Testis (tissue), 3 donors: Measurements from ENCODE around the gene BACE1-AS. TPM values are rescaled to one million over a fixed set of nuclear protein-coding genes. Genes with fewer than 3 reads are reported as not detected.

Source experiments
- DNase-seq: peaks from one replicate; pipeline ENCODE4 v3.0.0-alpha.2; 2019
- H3K27ac ChIP-seq, 2 donors: fragments of 200-600 bp; sonication (generic); one replicate each; pipeline ENCODE4 v1.5.1; 2019
- H3K27me3 ChIP-seq: fragments of 200-600 bp; sonication (generic); one replicate; pipeline ENCODE4 v1.5.1; 2019
- H3K36me3 ChIP-seq: fragments of 200-600 bp; sonication (generic); one replicate; pipeline ENCODE4 v1.5.1; 2017; ENCODE audit warnings: low read depth; ENCODE audit errors: missing control alignments
- H3K4me1 ChIP-seq: fragments of 200-600 bp; sonication (generic); one replicate; pipeline ENCODE4 v1.5.1; 2019
- H3K4me3 ChIP-seq, 2 donors: fragments of 200-600 bp; sonication (generic); one replicate each; pipeline ENCODE4 v1.5.1; 2017 to 2019
- H3K9me3 ChIP-seq: fragments of 200-600 bp; sonication (generic); one replicate; pipeline ENCODE4 v1.5.1; 2017
- POLR2A ChIP-seq: fragments of 450-650 bp; IDR thresholded peaks from one replicate; pipeline ENCODE4 v1.6.1; 2017; ENCODE audit warnings: antibody characterized with exemption, mild to moderate bottlenecking, moderate library complexity
- WGBS, 2 donors: methylation state at CpG; one replicate each; pipeline ENCODE4 v1.1.5; 2018; 5-methylcytosine and 5-hydroxymethylcytosine counted together
- intact Hi-C: fragments of 100-400 bp; cut with DNase I; formaldehyde crosslinking; loops from one replicate; pipeline ENCODE4 v1.15.1; 2023; ENCODE audit warnings: low total_unique reads
- polyA plus RNA-seq: library from polyadenylated mRNA; stranded (reverse); fragments of 350-450 nt; fragmentation: Illumina TruSeq; extraction: RNeasy Lipid Tissue Mini Kit (QIAGEN cat#74804); gene quantifications from one replicate; pipeline ENCODE4 v1.2.3, GENCODE V29; 2014; ENCODE audit warnings: low read depth, low replicate concordance; ENCODE audit not compliant: insufficient read depth
- total RNA-seq, 2 donors: library from RNA; depleted of rRNA; stranded (reverse); fragments of >200 nt; gene quantifications; one replicate each; pipeline ENCODE4 v1.2.3, GENCODE V29; 2016
- TF ChIP-seq, protein P1 (sequence below), 3 experiments: fragments of 450-650 bp in 2 of 3; fragments of 200-600 bp in 1 of 3; sonication (generic) in 1 of 3; IDR thresholded peaks; one replicate each; pipeline ENCODE4 v1.5.1; 2016 to 2019; ENCODE audit warnings: antibody characterized with exemption in 3 of 3, mild to moderate bottlenecking in 2 of 3, moderate library complexity in 1 of 3

BACE1-AS gene
- total and polyA plus RNA-seq, 3 donors from 2014 or later: 11.2 to 17.9 (median 13.8) TPM

- intact Hi-C loops: no loop called here
- Histone ChIP-seq H3K4me3 (no peak overlapping the region), H3K9me3 (no peaks in the 10 kb centered on the region), H3K27ac (no peak overlapping the region), H3K27me3 (no peaks in the 10 kb centered on the region), H3K4me1 (peaks cover 20% of the 10 kb centered on the region), H3K36me3 (no peaks in the 10 kb centered on the region)
- TF ChIP-seq POLR2A: no peak
- TF ChIP-seq, protein P1, sequence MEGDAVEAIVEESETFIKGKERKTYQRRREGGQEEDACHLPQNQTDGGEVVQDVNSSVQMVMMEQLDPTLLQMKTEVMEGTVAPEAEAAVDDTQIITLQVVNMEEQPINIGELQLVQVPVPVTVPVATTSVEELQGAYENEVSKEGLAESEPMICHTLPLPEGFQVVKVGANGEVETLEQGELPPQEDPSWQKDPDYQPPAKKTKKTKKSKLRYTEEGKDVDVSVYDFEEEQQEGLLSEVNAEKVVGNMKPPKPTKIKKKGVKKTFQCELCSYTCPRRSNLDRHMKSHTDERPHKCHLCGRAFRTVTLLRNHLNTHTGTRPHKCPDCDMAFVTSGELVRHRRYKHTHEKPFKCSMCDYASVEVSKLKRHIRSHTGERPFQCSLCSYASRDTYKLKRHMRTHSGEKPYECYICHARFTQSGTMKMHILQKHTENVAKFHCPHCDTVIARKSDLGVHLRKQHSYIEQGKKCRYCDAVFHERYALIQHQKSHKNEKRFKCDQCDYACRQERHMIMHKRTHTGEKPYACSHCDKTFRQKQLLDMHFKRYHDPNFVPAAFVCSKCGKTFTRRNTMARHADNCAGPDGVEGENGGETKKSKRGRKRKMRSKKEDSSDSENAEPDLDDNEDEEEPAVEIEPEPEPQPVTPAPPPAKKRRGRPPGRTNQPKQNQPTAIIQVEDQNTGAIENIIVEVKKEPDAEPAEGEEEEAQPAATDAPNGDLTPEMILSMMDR (IDR thresholded peaks at IDR 0.05): no peak
- 78 to 93% methylated on average over 6 of the region's 6 CpGs for WGBS, 2 donors
- no peak for DNase-seq
Observed at GRCh38 chr11:117296881-117297280, 5.7 kb downstream of the BACE1-AS start.

GRCh38 chr11:117298195-117298594, 7.0 kb downstream of the BACE1-AS start:
- intact Hi-C loops: no loop called here
- Histone ChIP-seq H3K27me3 (no peaks in the 10 kb centered on the region), H3K4me3 (no peak overlapping the region), H3K36me3 (no peaks in the 10 kb centered on the region), H3K27ac (no peak overlapping the region), H3K9me3 (no peaks in the 10 kb centered on the region), H3K4me1 (peaks cover 20% of the 10 kb centered on the region)
- TF ChIP-seq POLR2A: no peak
- TF ChIP-seq, protein P1 (IDR thresholded peaks at IDR 0.05): no peak
- DNase-seq: no peak
- 93 to 94% methylated on average over 8 of the region's 8 CpGs for WGBS, 2 donors

- H3K27me3 ChIP-seq: no peaks in the 10 kb centered on the region
- WGBS, 2 donors: 44 to 51% methylated on average over 12 of the region's 12 CpGs
- no peaks in the 10 kb centered on the region for H3K9me3 ChIP-seq
- no peaks in the 10 kb centered on the region for H3K36me3 ChIP-seq
- no peak overlapping the region for H3K27ac ChIP-seq
- intact Hi-C loops: no loop called here
- H3K4me3 ChIP-seq: no peak overlapping the region
- no peak for DNase-seq
- TF ChIP-seq POLR2A: no peak
- TF ChIP-seq, protein P1 (IDR thresholded peaks at IDR 0.05): no peak
- H3K4me1 ChIP-seq: peaks cover 20% of the 10 kb centered on the region
Observed at GRCh38 chr11:117299351-117300282, 8.5 kb downstream of the BACE1-AS start.

- no peak overlapping the region for H3K4me3 ChIP-seq
- intact Hi-C loops: no loop called here
- WGBS, 2 donors: 36 to 44% methylated on average over 11 to 17 of the region's 17 CpGs
- H3K36me3 ChIP-seq: no peaks in the 10 kb centered on the region
- no peaks in the 10 kb centered on the region for H3K27me3 ChIP-seq
- peak; percentile 44 for DNase-seq
- no peak for TF ChIP-seq POLR2A
- TF ChIP-seq, protein P1 (IDR thresholded peaks at IDR 0.05): no peak
- H3K9me3 ChIP-seq: no peaks in the 10 kb centered on the region
- peaks cover 20% of the 10 kb centered on the region for H3K4me1 ChIP-seq
- no peak overlapping the region for H3K27ac ChIP-seq
Observed at GRCh38 chr11:117300283-117300663, 9.1 kb downstream of the BACE1-AS start.
